HepG2 (cell line): Measurements from ENCODE around the gene RBBP8. TPM values are rescaled to one million over a fixed set of nuclear protein-coding genes. Genes with fewer than 3 reads are reported as not detected.

Experiments used
- ATAC-seq: fragments of 200-7000 bp; cut with Tn5 transposase; 3 replicates; pipeline ENCODE4 v1.9.1; 2020; ENCODE audit warnings: mild to moderate bottlenecking, moderate library complexity
- BruUV-seq: library from RNA; stranded (reverse); fragments of 400-500 nt; replicated peaks from 2 replicates; lab custom pipeline; 2021; lab: Mats Ljungman, UMichigan
- CTCF ChIA-PET: fragments of 300-600 bp; formaldehyde crosslinking; extraction: SDS; loops from one replicate; lab custom pipeline; 2021; ENCODE audit warnings: low total read pairs, inconsistent platforms, low intra/inter-chr PET ratio; lab: Yijun Ruan, JAX
- POLR2A ChIA-PET: fragments of 350-600 bp; sonication (Branson Sonifier 250); formaldehyde crosslinking; loops from one replicate; lab custom pipeline; 2020; ENCODE audit warnings: antibody characterized with exemption, inconsistent platforms; lab: Yijun Ruan, JAX
- DNase-seq: peaks from one replicate; pipeline ENCODE4 v3.0.0-alpha.2; 2015; ENCODE audit warnings: low spot score
- FAIRE-seq: peaks from 3 replicates; lab custom pipeline; 2011; peaks lifted over from hg19 to GRCh38; lab: Jason Lieb, UNC
- H2AFZ ChIP-seq: one replicate; pipeline ENCODE4 v1.6.1; 2011; ENCODE audit warnings: low read length, inconsistent platforms
- H3K27ac ChIP-seq: fragments of 300-600 bp; 3 replicates; pipeline ENCODE4 v1.8.0; 2011; ENCODE audit warnings: mixed run types, mild to moderate bottlenecking, mixed read lengths, low read length, inconsistent platforms; ENCODE audit not compliant: insufficient read depth; ENCODE audit errors: extremely low read length
- H3K27me3 ChIP-seq, 2 experiments: fragments of 200-600 bp in 1 of 2; 2 replicates in 1 of 2; 3 replicates in 1 of 2; pipeline versions ENCODE4 v1.6.0 to v1.8.0; 2011; ENCODE audit warnings: low read length in 2 of 2, mild to moderate bottlenecking in 2 of 2, moderate library complexity in 2 of 2, inconsistent platforms in 1 of 2; ENCODE audit not compliant: insufficient read depth in 2 of 2, control insufficient read depth in 1 of 2
- H3K36me3 ChIP-seq, 2 experiments: fragments of 200-600 bp in 1 of 2; replicated peaks in 1 of 2; 2 replicates in 1 of 2; 3 replicates in 1 of 2; pipeline versions ENCODE4 v1.5.1 to v1.8.0; 2011; ENCODE audit warnings: low read length in 2 of 2, inconsistent platforms in 1 of 2; ENCODE audit not compliant: insufficient read depth in 2 of 2, control insufficient read depth in 1 of 2
- H3K4me1 ChIP-seq: 2 replicates; pipeline ENCODE4 v1.5.1; 2012; ENCODE audit warnings: low read length, inconsistent platforms; ENCODE audit not compliant: insufficient read depth
- H3K4me2 ChIP-seq: 2 replicates; pipeline ENCODE4 v1.6.0; 2011; ENCODE audit warnings: low read depth, low read length, inconsistent platforms
- H3K4me3 ChIP-seq, 3 experiments: fragments of 200-600 bp in 1 of 3; sonication (generic), shearing (Covaris generic) in 1 of 3; replicated peaks in 1 of 3; 2 replicates each; pipeline ENCODE4 v1.5.1; 2011 to 2016; ENCODE audit warnings: low read length in 3 of 3, inconsistent platforms in 2 of 3, low read depth in 2 of 3, mild to moderate bottlenecking in 2 of 3, control low read depth in 1 of 3, mixed read lengths in 1 of 3; ENCODE audit not compliant: insufficient read depth in 1 of 3
- H3K79me2 ChIP-seq: one replicate; pipeline ENCODE4 v1.6.1; 2011; ENCODE audit warnings: low read length, inconsistent platforms; ENCODE audit not compliant: insufficient read depth
- H3K9ac ChIP-seq: 2 replicates; pipeline ENCODE4 v1.6.0; 2011; ENCODE audit warnings: mild to moderate bottlenecking, low read depth, low read length, inconsistent platforms; ENCODE audit not compliant: insufficient read depth
- H3K9me3 ChIP-seq: 2 replicates; pipeline ENCODE4 v1.5.1; 2012; ENCODE audit warnings: mild to moderate bottlenecking, low read length
- H4K20me1 ChIP-seq: 2 replicates; pipeline ENCODE4 v1.6.0; 2011; ENCODE audit warnings: inconsistent platforms, mild to moderate bottlenecking, low read length, moderate library complexity; ENCODE audit not compliant: insufficient read depth
- BCLAF1 ChIP-seq: fragments of 450-650 bp; IDR thresholded peaks from 2 replicates; pipeline ENCODE4 v1.6.1; 2017; ENCODE audit warnings: mild to moderate bottlenecking
- HINFP ChIP-seq: sonication (generic); formaldehyde crosslinking; IDR thresholded peaks from 2 replicates; pipeline ENCODE4 v1.4.0; 2020; ENCODE audit warnings: low read depth, mild to moderate bottlenecking, missing genetic modification reagents
- HNF4G ChIP-seq, 2 experiments: sonication (generic) in 1 of 2; formaldehyde crosslinking in 1 of 2; IDR thresholded peaks; 2 replicates each; pipeline versions ENCODE4 v1.4.0 to v1.6.1; 2011 to 2020; ENCODE audit warnings: borderline replicate concordance in 2 of 2, low read depth in 2 of 2, mild to moderate bottlenecking in 2 of 2, low read length in 1 of 2, missing genetic modification reagents in 1 of 2, moderate library complexity in 1 of 2
- MTA3 ChIP-seq: sonication (generic); formaldehyde crosslinking; IDR thresholded peaks from 2 replicates; pipeline ENCODE4 v1.4.0; 2020; ENCODE audit warnings: missing genetic modification reagents
- NAIF1 ChIP-seq: sonication (generic); formaldehyde crosslinking; IDR thresholded peaks from 2 replicates; pipeline ENCODE4 v1.5.0; 2020; ENCODE audit warnings: mild to moderate bottlenecking, missing genetic modification reagents, borderline replicate concordance
- NR2F2 ChIP-seq: IDR thresholded peaks from 2 replicates; pipeline ENCODE4 v1.6.1; 2012; ENCODE audit warnings: low read depth, inconsistent platforms, borderline replicate concordance
- SNRNP70 ChIP-seq: fragments of 200-400 bp; formaldehyde crosslinking; IDR thresholded peaks from 2 replicates; pipeline ENCODE4 v1.6.1; 2017; ENCODE audit warnings: mild to moderate bottlenecking, low read depth, low read length, moderate library complexity
- SSRP1 ChIP-seq: IDR thresholded peaks from 2 replicates; pipeline ENCODE4 v1.6.1; 2016; ENCODE audit warnings: control low read depth
- ZBTB8A ChIP-seq: sonication (generic); formaldehyde crosslinking; IDR thresholded peaks from 2 replicates; pipeline ENCODE4 v1.4.0; 2020; ENCODE audit warnings: mild to moderate bottlenecking, low read depth, missing genetic modification reagents, borderline replicate concordance
- ZFP62 ChIP-seq: sonication (generic); formaldehyde crosslinking; IDR thresholded peaks from 2 replicates; pipeline ENCODE4 v1.4.0; 2020; ENCODE audit warnings: missing genetic modification reagents
- ZNF367 ChIP-seq: sonication (generic); formaldehyde crosslinking; IDR thresholded peaks from 2 replicates; pipeline ENCODE4 v1.4.0; 2020; ENCODE audit warnings: missing genetic modification reagents, borderline replicate concordance
- ZNF629 ChIP-seq: sonication (generic); formaldehyde crosslinking; conservative IDR thresholded peaks from 2 replicates; pipeline ENCODE4 v1.5.0; 2020; ENCODE audit warnings: missing genetic modification reagents
- ZNF781 ChIP-seq: sonication (generic); formaldehyde crosslinking; IDR thresholded peaks from 2 replicates; pipeline ENCODE4 v1.5.1; 2020; ENCODE audit warnings: borderline replicate concordance, mild to moderate bottlenecking, missing genetic modification reagents; ENCODE audit errors: not compliant biosample characterization
- WGBS: methylation state at CpG from one replicate; pipeline ENCODE4 v1.1.6; 2017; ENCODE audit warnings: low lambda C conversion rate; 5-methylcytosine and 5-hydroxymethylcytosine counted together
- in situ Hi-C: cut with HindIII; loops from 2 replicates; pipeline ENCODE4 v1.10.0; 2017; ENCODE audit warnings: low pct_unique_long_range_greater_than_20kb; ENCODE audit not compliant: extremely low pct_ligation_motif_present
- intact Hi-C: fragments of 100-400 bp; cut with micrococcal nuclease; formaldehyde crosslinking; loops from one replicate; pipeline ENCODE4 v1.10.0; 2022; ENCODE audit not compliant: unreplicated experiment
- polyA plus RNA-seq, 8 experiments: library from polyadenylated mRNA; depleted of rRNA in 3 of 8; stranded (reverse) in 7 of 8; unstranded in 1 of 8; fragments of >200 nt; fragmentation: Illumina TruSeq in 4 of 8; extraction: Trizol in 4 of 8; gene quantifications; 2 replicates each; pipeline versions ENCODE4 v1.2.1 to v1.2.3, GENCODE V29; 2011 to 2016; ENCODE audit warnings: low read depth in 4 of 8, missing spikeins in 1 of 8, mixed read lengths in 1 of 8; ENCODE audit not compliant: insufficient read depth in 1 of 8
- total RNA-seq, 5 experiments: library from RNA; depleted of rRNA; stranded (reverse); fragments of >200 nt; fragmentation: Illumina TruSeq; extraction: Trizol; gene quantifications; 2 replicates each; pipeline ENCODE4 v1.2.3, GENCODE V29; 2016; ENCODE audit warnings: low read depth in 1 of 5

The RBBP8 gene
- total and polyA plus RNA-seq, 2 of the 13 experiments (the other 11 are each of a cell fraction or from before 2014, with no cell fraction given) = 14.2 to 47.4 TPM

DNA sequence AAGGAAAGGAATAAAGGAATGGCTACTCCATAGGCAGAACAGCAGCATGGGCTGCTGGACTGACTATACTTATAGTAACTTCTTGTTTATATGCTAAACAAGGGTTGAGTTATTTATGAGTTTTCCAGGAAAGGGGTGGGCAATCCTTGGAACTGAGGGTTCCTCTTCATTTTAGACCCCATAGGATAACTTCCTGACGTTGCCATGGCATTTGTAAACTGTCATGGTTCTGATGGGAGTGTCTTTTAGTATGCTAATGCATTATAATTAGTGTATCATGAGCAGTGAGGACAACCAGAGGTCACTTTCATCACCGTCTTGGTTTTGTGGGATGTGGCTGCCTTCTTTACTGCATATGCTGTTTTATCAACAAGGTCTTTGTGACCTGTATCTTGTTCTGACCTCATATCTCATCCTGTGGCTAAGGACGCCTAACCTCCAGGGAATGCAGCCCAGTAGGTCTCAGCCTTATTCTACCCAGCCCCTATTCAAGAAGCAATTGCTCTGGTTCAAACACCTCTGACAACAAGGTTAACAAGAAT lies 103.6 kb downstream of the RBBP8 start (continued):
- TF ChIP-seq HNF4G (IDR thresholded peaks at IDR 0.05; ENCODE audit: borderline replicate concordance, low read depth, low read length) = no peak
- TF ChIP-seq HNF4G (CRISPR knock-in tag; IDR thresholded peaks at IDR 0.05; ENCODE audit: borderline replicate concordance, low read depth) = no peak
- TF ChIP-seq NAIF1 = no peak

DNA sequence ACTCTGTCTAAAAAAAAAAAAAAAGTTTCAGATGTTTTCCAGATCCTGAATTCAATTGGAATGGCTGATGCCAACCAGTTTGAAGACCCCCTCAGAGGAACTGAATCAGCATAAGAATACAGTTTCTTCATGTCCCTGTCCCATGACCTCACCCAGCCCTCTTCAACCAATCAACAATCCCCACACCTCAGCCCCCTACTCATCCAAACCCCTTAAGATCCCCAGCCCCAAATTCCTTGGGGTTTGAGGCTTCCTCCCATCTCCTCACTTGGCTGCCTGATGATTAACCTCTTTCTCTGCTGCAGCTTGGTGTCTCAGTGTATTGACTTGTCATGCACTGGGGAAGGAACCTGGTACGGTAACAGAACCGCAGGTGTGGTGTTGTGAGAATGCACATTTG lies 104.5 kb downstream of the RBBP8 start:
- TF ChIP-seq MTA3 (CRISPR knock-in tag) = no peak
- Histone ChIP-seq H3K4me2 (no peak overlapping the region), H3K36me3 (no peaks in the 10 kb centered on the region), H4K20me1 (no peaks in the 10 kb centered on the region), H3K4me3 (no peak overlapping the region), H3K27me3 (no peaks in the 10 kb centered on the region; a peak in 1 of 5 replicates), H2AFZ (no peak overlapping the region), H3K9me3 (no peaks in the 10 kb centered on the region), H3K27ac (no peak overlapping the region), H3K79me2 (no peaks in the 10 kb centered on the region), H3K9ac (no peak overlapping the region), H3K4me1 (no peaks in the 10 kb centered on the region)
- WGBS = 88% methylated on average over 2 of the region's 2 CpGs
- DNase-seq = no peak
- CTCF ChIA-PET = no interaction called here
- no peak for FAIRE-seq
- POLR2A ChIA-PET = no interaction called here
- intact Hi-C loops (no loop called here), in situ Hi-C loops (no loop called here)
- no peak for ATAC-seq
- BruUV-seq = no TSS peak

- in situ Hi-C loops = no loop called here
- no peak overlapping the region for H3K27ac ChIP-seq
- TF ChIP-seq ZFP62 = no peak
- TF ChIP-seq ZNF781 (CRISPR knock-in tag) = no peak
- no peak for TF ChIP-seq HINFP
- no peak for TF ChIP-seq SNRNP70
- no peak for TF ChIP-seq ZBTB8A
- TF ChIP-seq ZNF367 (CRISPR knock-in tag) = no peak
- no peak for TF ChIP-seq NR2F2
- TF ChIP-seq BCLAF1 = no peak
- TF ChIP-seq ZNF629 (CRISPR knock-in tag) = no peak
- no peak for TF ChIP-seq SSRP1 (CRISPR knock-in tag)
These were observed 105.6 kb downstream of the RBBP8 start for GRCh38 chr18:23038712-23039111.

More at GRCh38 chr18:23038712-23039111, 105.6 kb downstream of the RBBP8 start:
- BruUV-seq = no TSS peak
- DNase-seq = no peak
- Histone ChIP-seq H3K4me3 (no peak overlapping the region), H3K4me1 (no peaks in the 10 kb centered on the region), H3K4me2 (no peak overlapping the region), H3K9ac (no peak overlapping the region), H3K9me3 (no peaks in the 10 kb centered on the region), H2AFZ (no peak overlapping the region), H3K36me3 (no peaks in the 10 kb centered on the region), H3K27me3 (peaks cover 0 to 1% of the 10 kb centered on the region in 2 experiments; a peak in 1 of 5 replicates), H4K20me1 (no peaks in the 10 kb centered on the region), H3K79me2 (no peaks in the 10 kb centered on the region)
- 36% methylated on average over 4 of the region's 4 CpGs for WGBS
- POLR2A ChIA-PET = no interaction called here
- CTCF ChIA-PET = no interaction called here
- FAIRE-seq = no peak
- no peak for ATAC-seq
- intact Hi-C loops = no loop called here
